ENCODE results near the gene STX8. TPM values are rescaled to one million over a fixed set of nuclear protein-coding genes. Genes with fewer than 3 reads are reported as not detected.

STX8 gene
- total and polyA plus RNA-seq, 12 donors, result 53.3 to 80.1 (median 63.9) TPM

DNA sequence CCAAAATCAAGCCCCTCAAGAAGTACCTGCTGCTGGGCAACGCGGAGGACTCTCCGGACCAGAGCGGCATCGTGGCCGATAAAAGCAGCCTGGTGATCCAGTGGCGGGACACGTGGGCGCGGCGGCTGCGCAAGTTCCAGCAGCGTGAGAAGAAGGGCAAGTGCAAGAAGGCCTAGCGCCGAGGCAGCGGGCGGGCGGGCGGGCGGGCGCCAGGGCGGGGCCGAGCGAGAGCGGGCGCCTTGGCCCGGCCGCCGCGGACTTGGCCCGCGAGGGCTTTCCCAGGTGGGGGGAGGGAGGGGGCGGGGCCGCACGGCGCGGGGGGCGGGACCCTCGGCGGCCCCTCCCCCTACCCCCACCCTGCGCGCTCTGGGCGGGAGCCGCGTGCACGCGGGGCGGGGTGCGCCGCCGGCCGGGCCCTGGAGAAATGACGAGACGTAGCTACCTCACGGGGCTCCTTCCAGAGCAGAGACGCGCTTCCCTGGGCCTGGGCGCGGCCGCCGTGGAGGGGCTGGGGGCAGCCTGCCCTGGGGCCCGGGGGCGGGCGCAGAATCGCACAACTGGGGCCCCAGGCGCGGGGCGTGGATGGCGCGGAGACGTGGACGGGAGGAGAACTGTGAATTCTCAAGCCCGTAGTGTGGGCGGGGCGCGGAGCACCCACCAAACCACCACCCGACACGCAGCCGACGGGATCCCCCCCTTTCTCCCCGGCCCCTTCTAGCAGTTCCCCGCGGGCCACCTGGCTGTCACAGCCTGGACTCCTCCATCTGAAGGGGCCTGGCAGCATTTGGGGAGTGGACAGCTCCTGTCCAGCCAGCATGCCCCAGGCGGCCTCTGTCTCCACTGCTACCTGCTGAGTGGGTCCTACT, 335.6 kb downstream of the STX8 start:
- Histone ChIP-seq H3K9me3 (no peaks in the 10 kb centered on the region), H3K27ac (peak overlapping the region; percentile 94 to 100 (median 98)), H3K27me3 (no peaks in the 10 kb centered on the region), H3K4me1 (peaks cover 12 to 51% (median 40%) of the 10 kb centered on the region in 9 donors), H3K36me3 (no peaks in the 10 kb centered on the region), H3K4me3 (peak overlapping the region; percentile 25 to 83 (median 61))
- intact Hi-C loops (cut with DNase I), result loop anchor here in 1 of 10 donors (5.0 kb wide), 1 partner anchor 47 kb away; no protein-coding TSS in a partner anchor
- TF ChIP-seq, protein P1, sequence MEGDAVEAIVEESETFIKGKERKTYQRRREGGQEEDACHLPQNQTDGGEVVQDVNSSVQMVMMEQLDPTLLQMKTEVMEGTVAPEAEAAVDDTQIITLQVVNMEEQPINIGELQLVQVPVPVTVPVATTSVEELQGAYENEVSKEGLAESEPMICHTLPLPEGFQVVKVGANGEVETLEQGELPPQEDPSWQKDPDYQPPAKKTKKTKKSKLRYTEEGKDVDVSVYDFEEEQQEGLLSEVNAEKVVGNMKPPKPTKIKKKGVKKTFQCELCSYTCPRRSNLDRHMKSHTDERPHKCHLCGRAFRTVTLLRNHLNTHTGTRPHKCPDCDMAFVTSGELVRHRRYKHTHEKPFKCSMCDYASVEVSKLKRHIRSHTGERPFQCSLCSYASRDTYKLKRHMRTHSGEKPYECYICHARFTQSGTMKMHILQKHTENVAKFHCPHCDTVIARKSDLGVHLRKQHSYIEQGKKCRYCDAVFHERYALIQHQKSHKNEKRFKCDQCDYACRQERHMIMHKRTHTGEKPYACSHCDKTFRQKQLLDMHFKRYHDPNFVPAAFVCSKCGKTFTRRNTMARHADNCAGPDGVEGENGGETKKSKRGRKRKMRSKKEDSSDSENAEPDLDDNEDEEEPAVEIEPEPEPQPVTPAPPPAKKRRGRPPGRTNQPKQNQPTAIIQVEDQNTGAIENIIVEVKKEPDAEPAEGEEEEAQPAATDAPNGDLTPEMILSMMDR (IDR thresholded peaks at IDR 0.05), result peak in 1 of 9 donors; percentile 5
- ATAC-seq (peak; percentile 67 to 88 (median 80)), DNase-seq (peak; percentile 78 to 82)
- 1% methylated on average over 58 to 84 of the region's 84 CpGs for WGBS, 2 donors

DNA sequence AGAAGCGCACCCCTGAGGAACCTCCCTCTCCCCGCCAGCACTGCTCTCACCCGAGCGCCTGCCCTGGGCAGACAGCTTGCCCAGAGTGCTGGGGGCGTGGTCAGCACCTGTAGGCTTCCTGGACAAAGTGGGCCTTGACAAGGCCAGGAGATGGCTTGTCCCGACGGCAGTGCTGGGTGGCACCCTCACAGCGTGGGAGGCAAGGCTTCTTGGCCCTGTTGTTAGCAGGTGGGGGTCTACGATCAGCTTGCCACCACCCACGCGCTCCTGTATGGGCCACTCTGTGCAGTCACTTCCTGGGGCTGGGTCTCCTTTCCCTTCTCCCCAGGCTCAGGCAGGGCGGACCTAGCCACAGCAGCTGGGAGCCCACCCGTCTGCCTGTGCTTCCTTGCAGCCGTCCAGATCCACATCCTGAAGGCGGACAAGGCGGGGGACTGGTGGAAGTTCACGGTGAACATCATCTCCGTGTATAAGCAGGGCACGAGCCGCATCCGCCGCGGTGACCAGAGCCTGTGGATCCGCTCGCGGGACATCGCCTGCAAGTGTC, 336.3 kb downstream of the STX8 start:
- Histone ChIP-seq H3K9me3 (no peaks in the 10 kb centered on the region), H3K27ac (peak overlapping the region; percentile 44 to 100 (median 98)), H3K4me1 (peaks cover 12 to 45% (median 37%) of the 10 kb centered on the region in 9 donors), H3K36me3 (no peaks in the 10 kb centered on the region), H3K4me3 (peak overlapping the region in 9 of 10 donors; percentile 14 to 83 (median 57)), H3K27me3 (peaks cover 0 to 2% (median 0%) of the 10 kb centered on the region in 7 donors)
- intact Hi-C loops (cut with DNase I), result no loop called here
- ATAC-seq (peak in 3 of 8 donors; percentile 1 to 12 (median 7)), DNase-seq (peak in 1 of 2 donors; percentile 33)
- TF ChIP-seq, protein P1 (IDR thresholded peaks at IDR 0.05), result no peak
- 40 to 42% methylated on average over 27 of the region's 27 CpGs for WGBS, 2 donors

DNA sequence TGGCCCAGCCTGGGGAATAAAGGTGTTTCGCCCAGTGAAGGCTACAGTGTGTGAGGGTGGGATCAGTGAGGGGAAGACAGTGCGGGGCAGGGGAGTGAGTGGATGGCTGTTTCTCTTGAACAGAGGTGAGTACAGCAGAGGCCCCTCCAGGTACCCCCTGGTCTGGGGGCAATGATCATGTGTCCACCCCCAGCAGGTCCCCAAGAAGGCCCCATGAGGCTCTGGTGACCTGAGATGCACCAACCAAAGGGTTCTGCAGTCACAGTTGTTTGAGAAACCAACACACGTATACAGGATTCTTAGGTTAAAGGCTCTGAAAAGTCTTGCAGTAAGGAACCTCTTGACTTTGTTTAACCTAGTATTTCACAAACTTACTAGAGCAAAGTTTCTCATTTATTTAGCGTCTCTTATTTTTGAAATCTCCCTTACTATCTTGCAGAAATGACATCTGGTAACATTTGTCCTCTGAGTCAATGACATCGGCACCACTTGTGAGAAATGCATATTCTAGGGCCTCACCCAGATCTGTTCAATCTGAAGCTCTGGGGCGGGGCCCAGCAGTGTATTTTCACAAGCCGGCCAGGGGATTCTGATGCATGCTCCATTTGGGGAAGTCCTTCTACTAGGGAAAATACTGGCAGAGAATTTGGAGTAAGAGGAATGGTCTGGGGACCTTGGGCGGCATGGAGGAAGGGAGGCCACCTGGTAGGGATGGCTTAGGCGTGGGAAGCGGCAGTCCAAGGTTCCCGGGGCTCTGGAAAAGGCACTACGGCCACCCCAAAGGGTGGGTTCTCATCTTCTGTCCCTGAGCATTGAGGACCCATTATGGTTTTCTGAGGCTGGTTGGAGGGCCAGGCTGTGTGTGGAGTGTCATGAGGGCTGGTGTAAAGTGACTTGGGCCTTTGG, 337.0 kb downstream of the STX8 start:
- DNase-seq (no peak), ATAC-seq (no peak)
- 87 to 96% methylated on average over 12 of the region's 12 CpGs for WGBS, 2 donors
- intact Hi-C loops (cut with DNase I), result no loop called here
- TF ChIP-seq, protein P1 (IDR thresholded peaks at IDR 0.05), result no peak
- H3K4me3 ChIP-seq, result peak overlapping the region in 6 of 10 donors; percentile 14 to 83 (median 55)
- peak overlapping the region in 8 of 10 donors; percentile 69 to 100 (median 98) for H3K27ac ChIP-seq
- peaks cover 12 to 44% (median 33%) of the 10 kb centered on the region in 9 donors for H3K4me1 ChIP-seq
- peaks cover 0 to 10% (median 0%) of the 10 kb centered on the region in 7 donors for H3K27me3 ChIP-seq
- H3K36me3 ChIP-seq, result no peaks in the 10 kb centered on the region
- H3K9me3 ChIP-seq, result no peaks in the 10 kb centered on the region
